GM12874 (cell line): ENCODE measurements around the gene RAB20.

Experiments
- TF ChIP-seq, protein P1 (sequence below): IDR thresholded peaks from 2 replicates; pipeline ENCODE4 v1.5.1; 2011; ENCODE audit warnings: low read depth, mild to moderate bottlenecking, control low read depth, low read length, moderate library complexity; ENCODE audit not compliant: insufficient read depth

RAB20 gene

DNA sequence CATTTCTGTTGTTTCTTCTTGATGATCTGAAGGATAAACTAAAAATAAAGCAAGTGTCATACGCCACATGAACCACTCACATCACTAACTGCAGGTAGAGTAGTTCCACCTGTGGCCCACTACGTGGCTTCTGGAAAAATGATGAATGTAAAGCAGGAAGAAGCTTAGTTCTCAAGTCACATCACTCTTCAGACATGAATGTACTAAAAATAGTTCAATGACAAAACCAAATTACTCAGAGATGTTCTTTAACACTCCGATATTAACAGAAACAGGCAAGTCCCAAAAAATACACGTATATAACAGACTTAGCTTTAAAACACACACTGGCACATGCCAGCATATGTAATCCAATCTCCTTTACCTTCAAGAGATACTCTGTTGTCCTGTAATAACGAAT lies 21.6 kb downstream of the RAB20 start:
- TF ChIP-seq, protein P1, sequence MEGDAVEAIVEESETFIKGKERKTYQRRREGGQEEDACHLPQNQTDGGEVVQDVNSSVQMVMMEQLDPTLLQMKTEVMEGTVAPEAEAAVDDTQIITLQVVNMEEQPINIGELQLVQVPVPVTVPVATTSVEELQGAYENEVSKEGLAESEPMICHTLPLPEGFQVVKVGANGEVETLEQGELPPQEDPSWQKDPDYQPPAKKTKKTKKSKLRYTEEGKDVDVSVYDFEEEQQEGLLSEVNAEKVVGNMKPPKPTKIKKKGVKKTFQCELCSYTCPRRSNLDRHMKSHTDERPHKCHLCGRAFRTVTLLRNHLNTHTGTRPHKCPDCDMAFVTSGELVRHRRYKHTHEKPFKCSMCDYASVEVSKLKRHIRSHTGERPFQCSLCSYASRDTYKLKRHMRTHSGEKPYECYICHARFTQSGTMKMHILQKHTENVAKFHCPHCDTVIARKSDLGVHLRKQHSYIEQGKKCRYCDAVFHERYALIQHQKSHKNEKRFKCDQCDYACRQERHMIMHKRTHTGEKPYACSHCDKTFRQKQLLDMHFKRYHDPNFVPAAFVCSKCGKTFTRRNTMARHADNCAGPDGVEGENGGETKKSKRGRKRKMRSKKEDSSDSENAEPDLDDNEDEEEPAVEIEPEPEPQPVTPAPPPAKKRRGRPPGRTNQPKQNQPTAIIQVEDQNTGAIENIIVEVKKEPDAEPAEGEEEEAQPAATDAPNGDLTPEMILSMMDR: no peak

DNA sequence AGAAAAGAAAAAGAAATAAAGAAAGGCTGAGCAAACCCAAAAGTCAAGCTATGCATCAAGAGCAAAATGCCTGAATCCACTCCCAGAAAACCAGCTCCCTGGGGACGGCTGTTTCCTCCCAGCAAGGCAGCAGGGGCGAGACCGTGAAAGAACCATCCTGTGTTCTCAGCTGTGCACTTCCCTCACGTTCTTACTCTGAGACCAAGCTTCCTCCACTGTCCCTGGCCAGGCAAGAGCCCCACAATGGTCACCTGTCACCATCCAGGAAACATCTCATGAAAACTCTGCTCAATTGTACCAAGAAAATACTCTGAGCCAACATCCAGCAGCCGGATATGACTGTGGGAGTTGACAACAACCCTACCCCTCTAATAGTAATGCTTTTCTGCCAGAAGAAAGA lies 22.9 kb downstream of the RAB20 start:
- TF ChIP-seq, protein P1: no peak

- TF ChIP-seq, protein P1: no peak
Observed at GRCh38 chr13:110536006-110536693, 25.4 kb downstream of the RAB20 start.

DNA sequence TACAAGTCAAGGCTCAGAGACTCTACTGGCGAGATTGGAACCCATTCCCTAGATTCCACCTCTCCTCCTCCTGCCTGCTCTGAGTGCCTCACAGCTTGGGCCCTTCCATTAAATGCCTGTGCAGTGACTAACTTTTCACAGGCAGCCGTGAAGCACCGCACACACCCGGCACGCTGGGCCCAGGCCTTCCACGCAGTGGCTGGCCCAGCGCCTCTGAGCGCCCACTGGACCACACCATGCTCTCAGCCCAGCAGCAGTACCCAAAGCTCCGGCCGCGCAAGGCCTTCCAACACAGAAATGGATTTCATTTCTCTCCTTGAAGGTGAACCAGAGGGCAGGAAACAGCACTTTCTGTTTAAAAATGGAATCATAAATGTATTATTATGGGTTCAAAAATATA lies 26.0 kb downstream of the RAB20 start:
- TF ChIP-seq, protein P1: no peak

- TF ChIP-seq, protein P1: no peak
Observed at GRCh38 chr13:110533771-110534670, 27.5 kb downstream of the RAB20 start.

DNA sequence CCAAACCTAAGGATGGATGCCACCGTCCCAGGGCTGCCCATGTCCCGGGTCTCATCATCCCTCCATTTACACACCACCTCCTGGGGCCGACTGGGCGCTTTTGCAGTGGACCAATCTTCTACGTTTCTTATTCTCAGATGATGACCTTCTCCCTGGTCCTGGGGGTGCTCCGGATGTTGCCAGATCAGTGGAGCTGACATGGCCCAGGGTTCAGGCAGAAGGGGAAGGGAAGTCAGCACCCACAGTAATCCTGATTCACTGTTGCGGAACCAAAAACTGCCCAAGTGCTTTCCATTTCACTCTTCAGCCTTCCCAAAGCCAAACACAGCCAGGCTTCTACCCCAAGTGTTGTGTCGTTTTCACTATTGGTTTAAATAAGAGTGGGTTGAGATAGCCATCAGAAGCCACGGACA lies 29.8 kb downstream of the RAB20 start:
- TF ChIP-seq, protein P1: no peak

DNA sequence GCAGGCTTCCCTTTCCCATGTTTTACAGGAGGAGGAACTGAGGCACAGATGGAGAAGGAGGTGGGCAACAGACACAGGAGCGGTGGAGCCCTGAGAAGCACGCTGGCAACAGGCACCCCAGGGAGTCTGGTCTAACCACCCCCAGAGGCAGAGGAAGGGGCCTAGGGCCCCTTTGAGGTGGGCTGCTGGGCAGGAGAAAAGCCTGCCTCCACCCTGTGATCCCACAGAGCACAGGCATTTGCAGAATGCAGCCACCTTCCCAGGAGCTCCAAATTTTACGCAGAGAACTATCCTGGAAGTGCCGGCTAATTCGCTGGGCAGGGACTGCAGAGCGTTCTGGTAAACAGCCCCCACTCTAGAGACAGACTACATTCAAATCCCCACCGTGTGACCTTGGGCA lies 30.4 kb downstream of the RAB20 start:
- TF ChIP-seq, protein P1: no peak
